K562 (cell line): ENCODE measurements around the gene GPR107. TPM values are rescaled to one million over a fixed set of nuclear protein-coding genes. Genes with fewer than 3 reads are reported as not detected.

ENCODE experiments used
- CHD1 ChIP-seq: fragments of 200-600 bp; sonication (generic); IDR thresholded peaks from one replicate; pipeline ENCODE4 v1.6.1; 2012; ENCODE audit warnings: mild to moderate bottlenecking, moderate library complexity, low read length, inconsistent platforms
- EGR1 ChIP-seq: fragments of 450-650 bp; conservative IDR thresholded peaks from 2 replicates; pipeline ENCODE4 v1.6.1; 2017; ENCODE audit warnings: mild to moderate bottlenecking
- EZH2 ChIP-seq: IDR thresholded peaks from 2 replicates; pipeline ENCODE4 v1.6.1; 2012; ENCODE audit warnings: low read depth, mild to moderate bottlenecking, inconsistent platforms, low read length, borderline replicate concordance
- FOSL1 ChIP-seq: fragments of 200-800 bp; sonication (Bioruptor generic); conservative IDR thresholded peaks from 2 replicates; pipeline ENCODE4 v1.6.1; 2016; ENCODE audit warnings: missing genetic modification characterization, missing compliant biosample characterization
- FOXJ2 ChIP-seq: fragments of 200-800 bp; sonication (Bioruptor generic); IDR thresholded peaks from 2 replicates; pipeline ENCODE4 v1.6.1; 2016; ENCODE audit warnings: missing genetic modification characterization, missing compliant biosample characterization
- HSF4 ChIP-seq: fragments of 250-450 bp; sonication (Bioruptor Pico); IDR thresholded peaks from 2 replicates; pipeline ENCODE4 v2.1.2; 2022; ENCODE audit warnings: mild to moderate bottlenecking, moderate library complexity, borderline replicate concordance
- JUN ChIP-seq, 2 experiments: sonication (generic) in 1 of 2; formaldehyde crosslinking in 1 of 2; IDR thresholded peaks; 2 replicates each; pipeline versions ENCODE4 v1.6.1 to v1.8.0; 2012 to 2022; ENCODE audit warnings: borderline replicate concordance in 2 of 2, mild to moderate bottlenecking in 2 of 2, improper control_type of control experiment in 1 of 2, low read depth in 1 of 2, low read length in 1 of 2, missing genetic modification reagents in 1 of 2
- MAFG ChIP-seq: fragments of 450-650 bp; conservative IDR thresholded peaks from 2 replicates; pipeline ENCODE4 v1.6.1; 2016; ENCODE audit warnings: missing genetic modification characterization, missing compliant biosample characterization
- NCOA1 ChIP-seq: fragments of 450-650 bp; IDR thresholded peaks from 2 replicates; pipeline ENCODE4 v1.6.1; 2016; ENCODE audit warnings: low read depth
- NFXL1 ChIP-seq: fragments of 450-650 bp; formaldehyde crosslinking; IDR thresholded peaks from 2 replicates; pipeline ENCODE4 v1.4.0; 2021; ENCODE audit warnings: mild to moderate bottlenecking
- SRSF7 ChIP-seq: fragments of 200-400 bp; formaldehyde crosslinking; optimal IDR thresholded peaks from 2 replicates; pipeline ENCODE3; 2017; ENCODE audit warnings: mild to moderate bottlenecking, low read depth, low read length
- STAT5A ChIP-seq: IDR thresholded peaks from 2 replicates; pipeline ENCODE4 v1.6.1; 2012; ENCODE audit warnings: low read length, inconsistent platforms, borderline replicate concordance
- TBL1XR1 ChIP-seq, 2 experiments: IDR thresholded peaks; 2 replicates each; pipeline ENCODE4 v1.6.1; 2012; ENCODE audit warnings: improper control_type of control experiment in 2 of 2, low read length in 2 of 2, mild to moderate bottlenecking in 1 of 2
- TRIM28 ChIP-seq: fragments of 450-650 bp; IDR thresholded peaks from 2 replicates; pipeline ENCODE4 v1.6.1; 2017
- YY1 ChIP-seq, 3 experiments: IDR thresholded peaks; 2 replicates each; pipeline ENCODE4 v1.6.1; 2011; ENCODE audit warnings: low read length in 2 of 3, mild to moderate bottlenecking in 2 of 3, moderate library complexity in 2 of 3, borderline replicate concordance in 1 of 3, control low read depth in 1 of 3, low read depth in 1 of 3; ENCODE audit not compliant: insufficient read depth in 3 of 3, insufficient replicate concordance in 2 of 3, control insufficient read depth in 1 of 3, insufficient read length in 1 of 3; ENCODE audit errors: extremely low read depth in 1 of 3
- ZFP36 ChIP-seq: fragments of 150-350 bp; IDR thresholded peaks from 2 replicates; pipeline ENCODE4 v1.6.1; 2018; ENCODE audit warnings: low read length, low read depth; ENCODE audit not compliant: partially characterized antibody
- ZNF253 ChIP-seq: fragments of 250-450 bp; sonication (Bioruptor Pico); conservative IDR thresholded peaks from 2 replicates; pipeline ENCODE4 v1.6.1; 2021; ENCODE audit warnings: mild to moderate bottlenecking
- ZNF717 ChIP-seq: fragments of 250-450 bp; sonication (Bioruptor Pico); IDR thresholded peaks from 2 replicates; pipeline ENCODE4 v1.5.0; 2021
- ZNF76 ChIP-seq: fragments of 250-450 bp; sonication (Bioruptor Pico); IDR thresholded peaks from 2 replicates; pipeline ENCODE4 v1.4.0; 2020; ENCODE audit warnings: mild to moderate bottlenecking, moderate library complexity, borderline replicate concordance
- polyA plus RNA-seq, 8 experiments: library from polyadenylated mRNA; depleted of rRNA in 4 of 8; stranded (reverse) in 5 of 8; unstranded in 3 of 8; fragments of >200 nt; fragmentation: Nextera tagmentation in 2 of 8; fragmentation: Illumina TruSeq in 1 of 8; extraction: Ambion mirVana in 2 of 8; extraction: Trizol in 1 of 8; gene quantifications; 2 replicates each; pipeline versions ENCODE4 v1.2.1 to v1.2.3, GENCODE V29; 2011 to 2014; ENCODE audit warnings: inconsistent platforms in 1 of 8, missing spikeins in 1 of 8
- total RNA-seq, 7 experiments: library from RNA; depleted of rRNA in 6 of 7; stranded (reverse); fragments of >200 nt in 6 of 7; fragmentation: Illumina TruSeq in 2 of 7; extraction: Trizol in 2 of 7; gene quantifications; 2 replicates each; pipeline versions ENCODE4 v1.2.1 to v1.2.3, GENCODE V29; 2011 to 2021; ENCODE audit warnings: low replicate concordance in 1 of 7
- TF ChIP-seq, protein P1 (sequence below): fragments of 450-650 bp; IDR thresholded peaks from 2 replicates; pipeline ENCODE4 v1.6.1; 2018; ENCODE audit not compliant: partially characterized antibody
- TF ChIP-seq, protein P2 (sequence below): sonication (generic); formaldehyde crosslinking; IDR thresholded peaks from 2 replicates; pipeline ENCODE4 v1.8.1; 2023; ENCODE audit warnings: mild to moderate bottlenecking, missing genetic modification reagents

GPR107 gene
- total and polyA plus RNA-seq, 9 of the 15 experiments (the other 6 are each of a cell fraction or from before 2014, with no cell fraction given), result 3.2 to 34.6 (median 14.4) TPM

- TF ChIP-seq NCOA1 (no peak), SRSF7 (no peak), ZNF717 (CRISPR knock-in tag) (no peak), HSF4 (CRISPR knock-in tag) (no peak), FOSL1 (tag) (peak; percentile 76), ZFP36 (no peak), EZH2 (no peak), ZNF76 (CRISPR knock-in tag) (no peak), CHD1 (no peak), TBL1XR1 (IDR thresholded peaks at IDR 0.05; ENCODE audit: low read length in 2 of 2) (no peak), MAFG (peak; percentile 25; the same call in 1 of the 2 replicates), STAT5A (no peak), NFXL1 (CRISPR knock-in tag) (no peak), YY1 (IDR thresholded peaks at IDR 0.05; ENCODE audit: borderline replicate concordance in 1 of 3, control insufficient read depth in 1 of 3, extremely low read depth in 1 of 3, insufficient read depth in 3 of 3, insufficient read length in 1 of 3, insufficient replicate concordance in 2 of 3, low read depth in 1 of 3, low read length in 2 of 3) (peak in 1 of 3 experiments; percentile 12), ZNF253 (no peak), TRIM28 (no peak), JUN (IDR thresholded peaks at IDR 0.05; ENCODE audit: borderline replicate concordance, low read depth, low read length) (no peak), JUN (CRISPR knock-in tag; IDR thresholded peaks at IDR 0.05; ENCODE audit: borderline replicate concordance) (no peak), FOXJ2 (tag) (no peak), EGR1 (no peak)
- TF ChIP-seq, protein P1, sequence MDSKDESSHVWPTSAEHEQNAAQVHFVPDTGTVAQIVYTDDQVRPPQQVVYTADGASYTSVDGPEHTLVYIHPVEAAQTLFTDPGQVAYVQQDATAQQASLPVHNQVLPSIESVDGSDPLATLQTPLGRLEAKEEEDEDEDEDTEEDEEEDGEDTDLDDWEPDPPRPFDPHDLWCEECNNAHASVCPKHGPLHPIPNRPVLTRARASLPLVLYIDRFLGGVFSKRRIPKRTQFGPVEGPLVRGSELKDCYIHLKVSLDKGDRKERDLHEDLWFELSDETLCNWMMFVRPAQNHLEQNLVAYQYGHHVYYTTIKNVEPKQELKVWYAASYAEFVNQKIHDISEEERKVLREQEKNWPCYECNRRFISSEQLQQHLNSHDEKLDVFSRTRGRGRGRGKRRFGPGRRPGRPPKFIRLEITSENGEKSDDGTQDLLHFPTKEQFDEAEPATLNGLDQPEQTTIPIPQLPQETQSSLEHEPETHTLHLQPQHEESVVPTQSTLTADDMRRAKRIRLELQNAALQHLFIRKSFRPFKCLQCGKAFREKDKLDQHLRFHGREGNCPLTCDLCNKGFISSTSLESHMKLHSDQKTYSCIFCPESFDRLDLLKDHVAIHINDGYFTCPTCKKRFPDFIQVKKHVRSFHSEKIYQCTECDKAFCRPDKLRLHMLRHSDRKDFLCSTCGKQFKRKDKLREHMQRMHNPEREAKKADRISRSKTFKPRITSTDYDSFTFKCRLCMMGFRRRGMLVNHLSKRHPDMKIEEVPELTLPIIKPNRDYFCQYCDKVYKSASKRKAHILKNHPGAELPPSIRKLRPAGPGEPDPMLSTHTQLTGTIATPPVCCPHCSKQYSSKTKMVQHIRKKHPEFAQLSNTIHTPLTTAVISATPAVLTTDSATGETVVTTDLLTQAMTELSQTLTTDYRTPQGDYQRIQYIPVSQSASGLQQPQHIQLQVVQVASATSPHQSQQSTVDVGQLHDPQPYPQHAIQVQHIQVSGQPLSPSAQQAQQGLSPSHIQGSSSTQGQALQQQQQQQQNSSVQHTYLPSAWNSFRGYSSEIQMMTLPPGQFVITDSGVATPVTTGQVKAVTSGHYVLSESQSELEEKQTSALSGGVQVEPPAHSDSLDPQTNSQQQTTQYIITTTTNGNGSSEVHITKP, result no peak
- TF ChIP-seq, protein P2, sequence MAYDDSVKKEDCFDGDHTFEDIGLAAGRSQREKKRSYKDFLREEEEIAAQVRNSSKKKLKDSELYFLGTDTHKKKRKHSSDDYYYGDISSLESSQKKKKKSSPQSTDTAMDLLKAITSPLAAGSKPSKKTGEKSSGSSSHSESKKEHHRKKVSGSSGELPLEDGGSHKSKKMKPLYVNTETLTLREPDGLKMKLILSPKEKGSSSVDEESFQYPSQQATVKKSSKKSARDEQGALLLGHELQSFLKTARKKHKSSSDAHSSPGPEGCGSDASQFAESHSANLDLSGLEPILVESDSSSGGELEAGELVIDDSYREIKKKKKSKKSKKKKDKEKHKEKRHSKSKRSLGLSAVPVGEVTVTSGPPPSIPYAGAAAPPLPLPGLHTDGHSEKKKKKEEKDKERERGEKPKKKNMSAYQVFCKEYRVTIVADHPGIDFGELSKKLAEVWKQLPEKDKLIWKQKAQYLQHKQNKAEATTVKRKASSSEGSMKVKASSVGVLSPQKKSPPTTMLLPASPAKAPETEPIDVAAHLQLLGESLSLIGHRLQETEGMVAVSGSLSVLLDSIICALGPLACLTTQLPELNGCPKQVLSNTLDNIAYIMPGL (CRISPR knock-in tag), result no peak
Observed at GRCh38 chr9:130128733-130129431, 75.2 kb downstream of the GPR107 start (continued).
